HEK293 (cell line): ENCODE measurements around the gene PES1.

Experiments used
- CTCF ChIA-PET: fragments of 350-600 bp; formaldehyde crosslinking; extraction: SDS; loops from one replicate; lab custom pipeline; 2021; ENCODE audit warnings: antibody characterized with exemption; lab: Yijun Ruan, JAX
- POLR2A ChIA-PET: fragments of 300-600 bp; formaldehyde crosslinking; extraction: SDS; loops from one replicate; lab custom pipeline; 2020; ENCODE audit warnings: antibody characterized with exemption, inconsistent platforms; lab: Yijun Ruan, JAX
- H3K27ac ChIP-seq: fragments of 200-500 bp; sonication (Bioruptor generic); 2 replicates; pipeline ENCODE4 v1.5.1; 2014; ENCODE audit warnings: low read depth, low read length, control low read depth, inconsistent platforms; ENCODE audit errors: extremely low read depth
- H3K36me3 ChIP-seq, 2 experiments: fragments of 200-500 bp in 1 of 2; sonication (Bioruptor generic) in 1 of 2; 1 replicate in 1 of 2; 2 replicates in 1 of 2; pipeline ENCODE4 v1.5.1; 2014 to 2017; ENCODE audit warnings: inconsistent platforms in 2 of 2, low read length in 2 of 2; ENCODE audit not compliant: control insufficient read depth in 2 of 2, insufficient read depth in 1 of 2
- H3K4me1 ChIP-seq: fragments of 200-500 bp; sonication (Bioruptor generic); 2 replicates; pipeline ENCODE4 v1.5.1; 2014; ENCODE audit warnings: mild to moderate bottlenecking, low read length, inconsistent platforms; ENCODE audit not compliant: control insufficient read depth, insufficient read depth
- H3K4me3 ChIP-seq: 2 replicates; pipeline ENCODE4 v1.5.1; 2011; ENCODE audit warnings: low read depth, mild to moderate bottlenecking, control low read depth, low read length, moderate library complexity
- H3K9me3 ChIP-seq: fragments of 200-500 bp; sonication (Bioruptor generic); 2 replicates; pipeline ENCODE4 v1.5.1; 2014; ENCODE audit warnings: low read depth, low read length, inconsistent platforms; ENCODE audit not compliant: control insufficient read depth, insufficient read depth
- ATF2 ChIP-seq: fragments of 450-650 bp; formaldehyde crosslinking; IDR thresholded peaks from 2 replicates; pipeline ENCODE4 v1.5.1; 2016; ENCODE audit warnings: missing biosample characterization, missing genetic modification characterization, low read depth
- PBX3 ChIP-seq: sonication (generic); formaldehyde crosslinking; IDR thresholded peaks from 2 replicates; pipeline ENCODE4 v1.8.1; 2022; ENCODE audit warnings: mild to moderate bottlenecking, moderate library complexity, missing genetic modification reagents
- PRDM1 ChIP-seq: fragments of 450-650 bp; formaldehyde crosslinking; IDR thresholded peaks from 2 replicates; pipeline ENCODE4; 2016; ENCODE audit warnings: missing biosample characterization, missing genetic modification characterization
- SP3 ChIP-seq: fragments of 450-650 bp; formaldehyde crosslinking; IDR thresholded peaks from 2 replicates; pipeline ENCODE4 v1.5.1; 2016; ENCODE audit warnings: missing biosample characterization, missing genetic modification characterization
- SP7 ChIP-seq: fragments of 450-650 bp; formaldehyde crosslinking; IDR thresholded peaks from 2 replicates; pipeline ENCODE4 v1.5.1; 2016; ENCODE audit warnings: missing biosample characterization, missing genetic modification characterization
- TRIM28 ChIP-seq: IDR thresholded peaks from 2 replicates; pipeline ENCODE4 v1.6.1; 2011; ENCODE audit warnings: low read length, control low read depth, borderline replicate concordance
- ZBTB1 ChIP-seq: fragments of 450-650 bp; formaldehyde crosslinking; IDR thresholded peaks from 2 replicates; pipeline ENCODE4 v1.5.1; 2016; ENCODE audit warnings: missing biosample characterization, missing genetic modification characterization
- ZBTB44 ChIP-seq: fragments of 450-650 bp; IDR thresholded peaks from 2 replicates; pipeline ENCODE4 v1.5.1; 2018; ENCODE audit warnings: missing biosample characterization, mild to moderate bottlenecking, missing genetic modification characterization
- ZFHX2 ChIP-seq: fragments of 450-650 bp; formaldehyde crosslinking; conservative IDR thresholded peaks from 2 replicates; pipeline ENCODE4 v1.5.1; 2016; ENCODE audit warnings: missing biosample characterization, missing genetic modification characterization
- ZFP69B ChIP-seq: fragments of 450-650 bp; formaldehyde crosslinking; IDR thresholded peaks from 2 replicates; pipeline ENCODE4 v1.5.1; 2016; ENCODE audit warnings: missing biosample characterization, missing genetic modification characterization
- ZNF155 ChIP-seq: fragments of 450-650 bp; formaldehyde crosslinking; IDR thresholded peaks from 2 replicates; pipeline ENCODE4 v1.5.1; 2016; ENCODE audit warnings: missing biosample characterization, missing genetic modification characterization
- ZNF175 ChIP-seq: fragments of 450-650 bp; formaldehyde crosslinking; IDR thresholded peaks from 2 replicates; pipeline ENCODE4 v1.5.1; 2016; ENCODE audit warnings: missing biosample characterization, missing genetic modification characterization
- ZNF19 ChIP-seq: fragments of 450-650 bp; formaldehyde crosslinking; IDR thresholded peaks from 2 replicates; pipeline ENCODE4; 2016; ENCODE audit warnings: missing biosample characterization, missing genetic modification characterization, low read depth
- ZNF214 ChIP-seq: fragments of 450-650 bp; formaldehyde crosslinking; IDR thresholded peaks from 2 replicates; pipeline ENCODE4 v1.5.1; 2017; ENCODE audit warnings: missing biosample characterization, mild to moderate bottlenecking, missing genetic modification characterization, borderline replicate concordance
- ZNF394 ChIP-seq: fragments of 450-650 bp; formaldehyde crosslinking; IDR thresholded peaks from 2 replicates; pipeline ENCODE4 v1.5.1; 2016; ENCODE audit warnings: missing biosample characterization, missing genetic modification characterization, mild to moderate bottlenecking, moderate library complexity, borderline replicate concordance
- ZNF404 ChIP-seq: fragments of 450-650 bp; formaldehyde crosslinking; IDR thresholded peaks from 2 replicates; pipeline ENCODE4 v1.5.1; 2017; ENCODE audit warnings: missing biosample characterization, missing genetic modification characterization
- ZNF449 ChIP-seq: fragments of 450-650 bp; formaldehyde crosslinking; IDR thresholded peaks from 2 replicates; pipeline ENCODE4 v1.5.1; 2017; ENCODE audit warnings: missing biosample characterization, mild to moderate bottlenecking, missing genetic modification characterization, moderate library complexity
- ZNF529 ChIP-seq: fragments of 450-650 bp; formaldehyde crosslinking; IDR thresholded peaks from 2 replicates; pipeline ENCODE4 v1.5.1; 2017; ENCODE audit warnings: missing genetic modification characterization, missing biosample characterization; ENCODE audit not compliant: insufficient replicate concordance
- ZNF626 ChIP-seq: fragments of 450-650 bp; sonication (Bioruptor Pico); formaldehyde crosslinking; IDR thresholded peaks from 2 replicates; pipeline ENCODE4 v1.5.1; 2018; ENCODE audit warnings: missing biosample characterization, missing genetic modification characterization, inconsistent platforms
- ZNF654 ChIP-seq: fragments of 450-650 bp; formaldehyde crosslinking; IDR thresholded peaks from 2 replicates; pipeline ENCODE4 v1.5.1; 2016; ENCODE audit warnings: low read depth, missing biosample characterization, missing genetic modification characterization
- ZNF768 ChIP-seq: fragments of 450-650 bp; formaldehyde crosslinking; IDR thresholded peaks from 2 replicates; pipeline ENCODE4 v1.5.1; 2018; ENCODE audit warnings: missing biosample characterization, mild to moderate bottlenecking, missing genetic modification characterization
- ZSCAN16 ChIP-seq: fragments of 450-650 bp; formaldehyde crosslinking; IDR thresholded peaks from 2 replicates; pipeline ENCODE4 v1.5.1; 2016; ENCODE audit warnings: missing biosample characterization, missing genetic modification characterization

PES1 gene

GRCh38 chr22:30604723-30605122 is 13.0 kb upstream of the PES1 start:
- CTCF ChIA-PET = interaction anchor here (0.5 to 1.7 kb wide), 9 partner anchors 9 to 170 kb away, joined by 3 to 5 read pairs (median 3); no protein-coding TSS in a partner anchor
- POLR2A ChIA-PET = no interaction called here
- TF ChIP-seq TRIM28 (no peak), ATF2 (tag by site-specific recombination) (peak; percentile 56; the same call in 1 of the 2 replicates)
- TF ChIP-seq, all 188 proteins: peak for 1
- Histone ChIP-seq H3K27ac (no peak overlapping the region), H3K9me3 (no peaks in the 10 kb centered on the region), H3K4me1 (no peaks in the 10 kb centered on the region), H3K4me3 (no peak overlapping the region), H3K36me3 (no peaks in the 10 kb centered on the region)

GRCh38 chr22:30603801-30604200 is 12.1 kb upstream of the PES1 start:
- no peaks in the 10 kb centered on the region for H3K9me3 ChIP-seq
- CTCF ChIA-PET = interaction anchor here (0.5 to 1.7 kb wide), 10 partner anchors 8 to 777 kb away, joined by 3 to 5 read pairs (median 3); no protein-coding TSS in a partner anchor
- no peaks in the 10 kb centered on the region for H3K36me3 ChIP-seq
- H3K4me1 ChIP-seq = no peaks in the 10 kb centered on the region
- POLR2A ChIA-PET = no interaction called here
- TF ChIP-seq ZNF394 (tag by site-specific recombination) (no peak), SP3 (tag by site-specific recombination) (no peak), ZNF626 (tag by site-specific recombination) (no peak), ZSCAN16 (tag by site-specific recombination) (no peak), ZNF155 (no peak), ZNF404 (tag by site-specific recombination) (no peak), ZNF175 (tag by site-specific recombination) (no peak), SP7 (tag by site-specific recombination) (no peak), ZNF19 (tag by site-specific recombination) (no peak), PBX3 (CRISPR knock-in tag) (no peak), ZNF768 (no peak), ZFHX2 (tag by site-specific recombination) (no peak)
- TF ChIP-seq, all 188 proteins: peak for 0
- no peak overlapping the region for H3K4me3 ChIP-seq
- H3K27ac ChIP-seq = no peak overlapping the region

GRCh38 chr22:30602049-30602448 is 10.3 kb upstream of the PES1 start:
- H3K27ac ChIP-seq = no peak overlapping the region
- no peaks in the 10 kb centered on the region for H3K36me3 ChIP-seq
- H3K4me1 ChIP-seq = no peaks in the 10 kb centered on the region
- no peak overlapping the region for H3K4me3 ChIP-seq
- CTCF ChIA-PET = interaction anchor here (0.6 to 1.6 kb wide), 6 partner anchors 8 to 316 kb away, joined by 3 to 12 read pairs (median 6); no protein-coding TSS in a partner anchor
- H3K9me3 ChIP-seq = no peaks in the 10 kb centered on the region
- POLR2A ChIA-PET = interaction anchor here (0.6 kb wide), 1 partner anchor 40 kb away, joined by 10 read pairs; no protein-coding TSS in a partner anchor
- peak; percentile 44 for TF ChIP-seq ZNF654 (tag by site-specific recombination)
- peak; percentile 37; the same call in 1 of the 2 replicates for TF ChIP-seq PRDM1 (tag by site-specific recombination)
- no peak for TF ChIP-seq ZBTB1 (tag by site-specific recombination)
- TF ChIP-seq ZBTB44 = no peak
- no peak for TF ChIP-seq ZNF214 (tag by site-specific recombination)
- no peak for TF ChIP-seq ZNF449
- TF ChIP-seq ZNF529 = no peak
- no peak for TF ChIP-seq ZFP69B (tag by site-specific recombination)
